HepG2 (cell line): ENCODE data around the gene ZNF367. TPM values are rescaled to one million over a fixed set of nuclear protein-coding genes. Genes with fewer than 3 reads are reported as not detected.

Experiments used
- ARNTL ChIP-seq: sonication (generic); formaldehyde crosslinking; IDR thresholded peaks from 2 replicates; pipeline ENCODE4 v1.4.0; 2020; ENCODE audit warnings: mild to moderate bottlenecking, missing genetic modification reagents
- ETV6 ChIP-seq: sonication (generic); formaldehyde crosslinking; conservative IDR thresholded peaks from 2 replicates; pipeline ENCODE4 v1.4.0; 2020; ENCODE audit warnings: missing genetic modification reagents
- KDM5A ChIP-seq: fragments of 200-600 bp; sonication (generic); IDR thresholded peaks from 2 replicates; pipeline ENCODE4 v1.7.0; 2018; ENCODE audit warnings: antibody characterized with exemption, mild to moderate bottlenecking, low read length, borderline replicate concordance
- MAFG ChIP-seq: sonication (generic); formaldehyde crosslinking; IDR thresholded peaks from 2 replicates; pipeline ENCODE4 v1.5.1; 2020; ENCODE audit warnings: mild to moderate bottlenecking, missing genetic modification reagents
- NFAT5 ChIP-seq: sonication (generic); formaldehyde crosslinking; IDR thresholded peaks from 2 replicates; pipeline ENCODE4 v1.4.0; 2020; ENCODE audit warnings: missing genetic modification reagents
- NR2F2 ChIP-seq: IDR thresholded peaks from 2 replicates; pipeline ENCODE4 v1.6.1; 2012; ENCODE audit warnings: low read depth, inconsistent platforms, borderline replicate concordance
- NR2F6 ChIP-seq, 2 experiments: IDR thresholded peaks; 2 replicates each; pipeline ENCODE4 v1.6.1; 2016; ENCODE audit warnings: antibody characterized with exemption in 1 of 2, mild to moderate bottlenecking in 1 of 2
- SIN3A ChIP-seq: IDR thresholded peaks from 2 replicates; pipeline ENCODE4 v1.6.1; 2011; ENCODE audit warnings: low read depth, mild to moderate bottlenecking, control low read depth, low read length, borderline replicate concordance
- SP140L ChIP-seq: sonication (generic); formaldehyde crosslinking; IDR thresholded peaks from 2 replicates; pipeline ENCODE4 v1.4.0; 2020; ENCODE audit warnings: missing genetic modification reagents, borderline replicate concordance
- SPEN ChIP-seq: sonication (generic); formaldehyde crosslinking; IDR thresholded peaks from 2 replicates; pipeline ENCODE4 v1.5.1; 2020; ENCODE audit warnings: low read depth, mild to moderate bottlenecking, missing genetic modification reagents
- TBX2 ChIP-seq: sonication (generic); formaldehyde crosslinking; IDR thresholded peaks from 2 replicates; pipeline ENCODE4 v1.5.0; 2020; ENCODE audit warnings: missing genetic modification reagents, mild to moderate bottlenecking, borderline replicate concordance
- ZNF138 ChIP-seq: sonication (generic); formaldehyde crosslinking; IDR thresholded peaks from 2 replicates; pipeline ENCODE4 v1.5.0; 2020; ENCODE audit warnings: mild to moderate bottlenecking, low read depth, missing genetic modification reagents
- ZNF256 ChIP-seq: sonication (generic); formaldehyde crosslinking; conservative IDR thresholded peaks from 2 replicates; pipeline ENCODE4 v1.4.0; 2020; ENCODE audit warnings: missing genetic modification reagents
- ZNF558 ChIP-seq: sonication (generic); formaldehyde crosslinking; IDR thresholded peaks from 2 replicates; pipeline ENCODE4 v1.9.0; 2022; ENCODE audit warnings: mild to moderate bottlenecking, missing genetic modification reagents, borderline replicate concordance
- ZSCAN25 ChIP-seq: sonication (generic); formaldehyde crosslinking; IDR thresholded peaks from 2 replicates; pipeline ENCODE4 v1.8.0; 2022; ENCODE audit warnings: mild to moderate bottlenecking, missing genetic modification reagents
- polyA plus RNA-seq, 8 experiments: library from polyadenylated mRNA; depleted of rRNA in 3 of 8; stranded (reverse) in 7 of 8; unstranded in 1 of 8; fragments of >200 nt; fragmentation: Illumina TruSeq in 4 of 8; extraction: Trizol in 4 of 8; gene quantifications; 2 replicates each; pipeline versions ENCODE4 v1.2.1 to v1.2.3, GENCODE V29; 2011 to 2016; ENCODE audit warnings: low read depth in 4 of 8, missing spikeins in 1 of 8, mixed read lengths in 1 of 8; ENCODE audit not compliant: insufficient read depth in 1 of 8
- total RNA-seq, 5 experiments: library from RNA; depleted of rRNA; stranded (reverse); fragments of >200 nt; fragmentation: Illumina TruSeq; extraction: Trizol; gene quantifications; 2 replicates each; pipeline ENCODE4 v1.2.3, GENCODE V29; 2016; ENCODE audit warnings: low read depth in 1 of 5
- TF ChIP-seq, protein P1 (sequence below): IDR thresholded peaks from 2 replicates; pipeline ENCODE4 v1.4.0; 2020; ENCODE audit warnings: mild to moderate bottlenecking, missing genetic modification reagents
- TF ChIP-seq, protein P2 (sequence below): IDR thresholded peaks from 2 replicates; pipeline ENCODE4 v1.6.1; 2016

Gene ZNF367
- total and polyA plus RNA-seq, 2 of the 13 experiments (the other 11 are each of a cell fraction or from before 2014, with no cell fraction given): 2.9 to 7.7 TPM

GRCh38 chr9:96436456-96437126 is 18.4 kb upstream of the ZNF367 start (continued):
- TF ChIP-seq NR2F6 (IDR thresholded peaks at IDR 0.05) (peak; percentile 86), NR2F6 (CRISPR knock-in tag; IDR thresholded peaks at IDR 0.05) (peak; percentile 94), ZSCAN25 (CRISPR knock-in tag) (peak; percentile 50; the same call in 1 of the 2 replicates), MAFG (CRISPR knock-in tag) (peak; percentile 11; the same call in 1 of the 2 replicates), SPEN (CRISPR knock-in tag) (peak; percentile 72; the same call in 1 of the 2 replicates), NFAT5 (peak; percentile 89), ZNF138 (CRISPR knock-in tag) (peak; percentile 83; the same call in 1 of the 2 replicates), KDM5A (no peak), ARNTL (peak; percentile 90), TBX2 (CRISPR knock-in tag) (peak; percentile 94), NR2F2 (peak; percentile 50; the same call in 1 of the 2 replicates), ETV6 (CRISPR knock-in tag) (no peak), SIN3A (no peak; the same call in 1 of the 2 replicates), SP140L (CRISPR knock-in tag) (peak; percentile 62; the same call in 1 of the 2 replicates), ZNF256 (CRISPR knock-in tag) (no peak; the same call in 1 of the 2 replicates), ZNF558 (CRISPR knock-in tag) (peak; percentile 47; the same call in 1 of the 2 replicates)
- TF ChIP-seq, protein P1, sequence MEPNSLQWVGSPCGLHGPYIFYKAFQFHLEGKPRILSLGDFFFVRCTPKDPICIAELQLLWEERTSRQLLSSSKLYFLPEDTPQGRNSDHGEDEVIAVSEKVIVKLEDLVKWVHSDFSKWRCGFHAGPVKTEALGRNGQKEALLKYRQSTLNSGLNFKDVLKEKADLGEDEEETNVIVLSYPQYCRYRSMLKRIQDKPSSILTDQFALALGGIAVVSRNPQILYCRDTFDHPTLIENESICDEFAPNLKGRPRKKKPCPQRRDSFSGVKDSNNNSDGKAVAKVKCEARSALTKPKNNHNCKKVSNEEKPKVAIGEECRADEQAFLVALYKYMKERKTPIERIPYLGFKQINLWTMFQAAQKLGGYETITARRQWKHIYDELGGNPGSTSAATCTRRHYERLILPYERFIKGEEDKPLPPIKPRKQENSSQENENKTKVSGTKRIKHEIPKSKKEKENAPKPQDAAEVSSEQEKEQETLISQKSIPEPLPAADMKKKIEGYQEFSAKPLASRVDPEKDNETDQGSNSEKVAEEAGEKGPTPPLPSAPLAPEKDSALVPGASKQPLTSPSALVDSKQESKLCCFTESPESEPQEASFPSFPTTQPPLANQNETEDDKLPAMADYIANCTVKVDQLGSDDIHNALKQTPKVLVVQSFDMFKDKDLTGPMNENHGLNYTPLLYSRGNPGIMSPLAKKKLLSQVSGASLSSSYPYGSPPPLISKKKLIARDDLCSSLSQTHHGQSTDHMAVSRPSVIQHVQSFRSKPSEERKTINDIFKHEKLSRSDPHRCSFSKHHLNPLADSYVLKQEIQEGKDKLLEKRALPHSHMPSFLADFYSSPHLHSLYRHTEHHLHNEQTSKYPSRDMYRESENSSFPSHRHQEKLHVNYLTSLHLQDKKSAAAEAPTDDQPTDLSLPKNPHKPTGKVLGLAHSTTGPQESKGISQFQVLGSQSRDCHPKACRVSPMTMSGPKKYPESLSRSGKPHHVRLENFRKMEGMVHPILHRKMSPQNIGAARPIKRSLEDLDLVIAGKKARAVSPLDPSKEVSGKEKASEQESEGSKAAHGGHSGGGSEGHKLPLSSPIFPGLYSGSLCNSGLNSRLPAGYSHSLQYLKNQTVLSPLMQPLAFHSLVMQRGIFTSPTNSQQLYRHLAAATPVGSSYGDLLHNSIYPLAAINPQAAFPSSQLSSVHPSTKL: peak; percentile 84
- TF ChIP-seq, protein P2, sequence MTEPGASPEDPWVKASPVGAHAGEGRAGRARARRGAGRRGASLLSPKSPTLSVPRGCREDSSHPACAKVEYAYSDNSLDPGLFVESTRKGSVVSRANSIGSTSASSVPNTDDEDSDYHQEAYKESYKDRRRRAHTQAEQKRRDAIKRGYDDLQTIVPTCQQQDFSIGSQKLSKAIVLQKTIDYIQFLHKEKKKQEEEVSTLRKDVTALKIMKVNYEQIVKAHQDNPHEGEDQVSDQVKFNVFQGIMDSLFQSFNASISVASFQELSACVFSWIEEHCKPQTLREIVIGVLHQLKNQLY: peak; percentile 97
